ENCODE measurements around the gene BZW2.
A peak's percentile ranks its signal among the peaks of the same experiment; 100 is the strongest.

BZW2 gene
- long read RNA-seq, donor 1, transcript BZW2-207 (12 exons, 1,862 nt), result minor isoform, 5 of 176 reads
- long read RNA-seq, donor 1, transcript BZW2-201 (12 exons, 1,860 nt), result major isoform, 23 of 176 reads
- long read RNA-seq, donor 1, partial matches to known transcripts, result 131 of 176 reads
- long read RNA-seq, donor 1, other reads (novel, unspliced or antisense), result 13 of 176 reads
- long read RNA-seq, donor 2, transcript BZW2-201 (12 exons, 1,860 nt), result major isoform, 10 of 11 reads
- long read RNA-seq, donor 2, partial matches to known transcripts, result 0 of 11 reads
- long read RNA-seq, donor 2, other reads (novel, unspliced or antisense), result 0 of 11 reads
- long read RNA-seq, donor 3, transcript BZW2-201 (12 exons, 1,860 nt), result major isoform, 13 of 14 reads
- long read RNA-seq, donor 3, partial matches to known transcripts, result 0 of 14 reads
- long read RNA-seq, donor 3, other reads (novel, unspliced or antisense), result 0 of 14 reads
- long read RNA-seq, donor 4, transcript BZW2-201 (12 exons, 1,860 nt), result major isoform, 18 of 26 reads
- long read RNA-seq, donor 4, transcript BZW2-207 (12 exons, 1,862 nt), result minor isoform, 7 of 26 reads
- long read RNA-seq, donor 4, partial matches to known transcripts, result 0 of 26 reads
- long read RNA-seq, donor 4, other reads (novel, unspliced or antisense), result 0 of 26 reads
- long read RNA-seq, donor 5, transcript BZW2-201 (12 exons, 1,860 nt), result major isoform, 13 of 18 reads
- long read RNA-seq, donor 5, partial matches to known transcripts, result 0 of 18 reads
- long read RNA-seq, donor 5, other reads (novel, unspliced or antisense), result 0 of 18 reads
- long read RNA-seq, donor 6, transcript BZW2-201 (12 exons, 1,860 nt), result major isoform, 10 of 11 reads
- long read RNA-seq, donor 6, partial matches to known transcripts, result 0 of 11 reads
- long read RNA-seq, donor 6, other reads (novel, unspliced or antisense), result 0 of 11 reads
- long read RNA-seq, donor 7, transcript BZW2-201 (12 exons, 1,860 nt), result major isoform, 28 of 44 reads
- long read RNA-seq, donor 7, partial matches to known transcripts, result 13 of 44 reads
- long read RNA-seq, donor 7, other reads (novel, unspliced or antisense), result 0 of 44 reads
- long read RNA-seq, donor 8, transcript BZW2-201 (12 exons, 1,860 nt), result major isoform, 14 of 15 reads
- long read RNA-seq, donor 8, partial matches to known transcripts, result 0 of 15 reads
- long read RNA-seq, donor 8, other reads (novel, unspliced or antisense), result 0 of 15 reads

DNA sequence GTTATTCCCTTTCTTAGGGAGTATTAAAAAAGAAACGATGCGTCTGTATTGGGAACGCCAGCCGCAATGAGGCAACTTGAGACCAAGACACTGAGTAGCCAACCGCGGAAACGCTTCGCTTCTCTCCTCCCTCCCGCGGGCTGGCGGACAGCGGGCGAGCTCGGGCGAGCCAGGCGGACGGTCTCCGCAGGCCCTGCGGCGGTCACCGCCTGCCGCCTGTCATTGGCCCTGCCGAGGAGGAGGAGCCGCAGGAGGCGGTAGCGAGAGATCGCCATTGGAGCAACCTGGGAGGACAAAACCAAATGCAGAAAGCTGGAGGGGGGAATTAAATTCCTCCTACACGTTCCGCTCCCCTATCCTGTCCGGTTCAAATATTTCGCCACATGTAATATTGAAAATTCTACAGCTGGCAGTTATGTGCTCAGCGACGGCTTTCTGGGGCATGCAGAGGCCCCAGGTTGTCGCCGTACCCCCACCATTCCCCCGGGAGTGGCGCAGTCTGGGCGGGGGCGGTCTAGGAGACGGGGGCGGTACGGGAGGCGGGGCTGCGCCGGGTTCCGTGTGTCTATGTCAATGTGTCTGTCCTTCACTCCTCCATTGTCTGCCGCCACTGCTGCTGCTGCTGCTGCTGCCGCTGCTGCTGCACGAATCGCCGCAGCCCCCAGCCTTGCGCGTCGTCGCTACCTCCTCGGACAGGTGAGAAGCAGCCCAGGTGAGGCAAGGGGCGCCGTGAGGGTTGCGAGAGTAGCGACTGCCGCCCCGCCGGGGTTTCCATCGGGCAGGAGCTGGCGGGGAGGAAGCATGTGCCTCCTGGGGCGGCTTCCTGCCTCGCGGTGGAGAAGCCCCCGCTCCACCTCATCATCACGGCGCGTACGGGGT lies at the start of gene BZW2, which contains the start of gene ANKMY2:
Gene BZW2, plus strand, starts transcription at position 589 of the 879 bp plus-strand sequence. CDS start 19,263 bp downstream, outside the sequence.
Gene ANKMY2, minus strand, starts transcription at position 162 of the 879 bp plus-strand sequence. CDS start 181 bp downstream, outside the sequence.
- DNase-seq, result peak; percentile 99

- DNase-seq, result no peak
Measured at GRCh38 chr7:16598015-16598414, 48.0 kb upstream of the BZW2 start.

GRCh38 chr7:16599860-16600259 lies 46.1 kb upstream of the BZW2 start:
- DNase-seq, result no peak

GRCh38 chr7:16603633-16604032 lies 42.3 kb upstream of the BZW2 start:
- no peak for DNase-seq

DNA sequence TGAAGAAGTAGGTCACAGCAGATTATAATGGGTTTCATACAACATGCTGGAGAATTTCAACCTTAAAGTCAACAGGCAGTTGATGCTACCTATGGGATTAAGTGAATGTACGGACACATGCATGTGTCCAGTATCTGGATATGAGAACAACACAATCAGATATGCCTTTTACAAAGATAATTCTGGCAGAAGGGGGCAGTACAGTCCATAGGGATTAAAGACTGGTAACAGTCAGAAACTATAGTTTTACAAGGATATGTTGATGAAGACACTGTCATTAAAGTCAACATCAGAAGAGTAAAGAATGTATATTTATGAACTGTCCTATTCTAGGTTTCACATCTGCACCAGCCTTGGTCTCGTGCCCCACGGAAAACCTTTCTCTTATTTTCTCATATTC lies 41.9 kb upstream of the BZW2 start:
- no peak for DNase-seq

GRCh38 chr7:16606704-16607103 lies 39.3 kb upstream of the BZW2 start:
- DNase-seq, result no peak

DNA sequence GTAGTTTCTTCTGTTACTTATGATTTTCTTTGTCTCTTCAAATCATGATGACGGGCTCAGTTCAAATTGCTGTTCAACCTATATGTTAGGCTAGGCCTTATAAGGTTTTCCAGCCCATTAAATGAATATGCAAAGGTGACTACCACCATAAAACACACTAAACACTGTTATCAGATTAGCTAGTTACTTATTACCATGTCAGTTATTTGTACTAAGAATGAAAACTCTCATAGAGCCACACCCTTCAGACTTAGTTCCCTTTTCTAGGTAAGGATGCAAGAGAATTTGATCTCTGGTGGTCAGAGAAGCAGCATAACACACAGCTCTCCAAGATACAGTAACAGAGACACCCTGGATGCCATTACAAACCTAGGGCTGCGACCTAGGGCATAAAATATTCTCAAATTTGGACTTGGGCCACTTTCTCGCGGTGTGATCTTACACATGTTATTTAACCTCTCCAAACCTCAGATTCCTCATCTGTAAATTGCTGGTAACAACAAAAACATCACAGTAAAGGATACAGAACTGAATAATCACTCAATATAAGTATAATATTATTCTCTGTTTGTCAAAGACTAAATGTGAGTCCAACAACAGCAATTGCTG lies 36.0 kb upstream of the BZW2 start:
- no peak for DNase-seq

DNA sequence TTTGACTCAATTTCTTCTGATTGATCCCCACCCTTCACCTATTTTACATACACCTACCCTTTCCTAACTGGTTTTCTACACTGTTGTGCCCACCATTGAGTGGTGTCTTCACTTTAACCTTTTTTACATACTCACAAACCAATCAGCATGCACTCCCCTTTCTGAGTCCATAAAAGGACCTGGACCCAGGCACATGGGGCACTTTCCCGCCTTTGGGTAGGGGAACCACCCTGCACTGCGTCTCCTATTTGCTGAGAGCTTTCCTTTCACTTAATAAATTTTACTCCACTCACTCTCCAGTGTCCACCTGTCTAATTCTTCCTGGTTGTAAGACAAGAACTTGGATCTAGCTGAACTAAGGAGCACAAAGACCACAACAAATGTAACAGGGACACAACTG lies 34.3 kb upstream of the BZW2 start:
- DNase-seq, result no peak

- no peak for DNase-seq
Measured at GRCh38 chr7:16615228-16615627, 30.8 kb upstream of the BZW2 start.

DNA sequence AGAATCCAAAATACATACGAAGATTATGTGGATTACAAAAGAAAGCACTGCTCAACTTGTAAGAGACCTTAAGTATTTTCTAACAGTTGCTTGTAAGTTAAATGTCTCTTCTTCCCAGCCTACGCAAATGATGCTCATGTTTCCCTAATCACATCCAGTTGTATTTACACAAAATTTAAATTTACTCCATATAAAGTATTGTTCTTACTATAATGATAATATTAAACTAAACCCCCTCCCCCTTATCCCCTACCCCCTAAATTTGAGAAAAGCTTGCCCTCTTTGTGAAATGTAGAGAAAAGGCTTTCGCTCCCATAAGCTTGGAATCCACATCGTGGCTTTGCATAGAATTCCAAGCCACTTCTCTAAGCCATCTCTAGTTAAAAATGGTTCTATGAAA lies 29.9 kb upstream of the BZW2 start:
- no peak for DNase-seq

GRCh38 chr7:16616542-16616941 lies 29.4 kb upstream of the BZW2 start:
- no peak for DNase-seq

- DNase-seq, result no peak
Measured at GRCh38 chr7:16619979-16620408, 26.0 kb upstream of the BZW2 start.

- no peak for DNase-seq
Measured at GRCh38 chr7:16626388-16626787, 19.6 kb upstream of the BZW2 start.

DNA sequence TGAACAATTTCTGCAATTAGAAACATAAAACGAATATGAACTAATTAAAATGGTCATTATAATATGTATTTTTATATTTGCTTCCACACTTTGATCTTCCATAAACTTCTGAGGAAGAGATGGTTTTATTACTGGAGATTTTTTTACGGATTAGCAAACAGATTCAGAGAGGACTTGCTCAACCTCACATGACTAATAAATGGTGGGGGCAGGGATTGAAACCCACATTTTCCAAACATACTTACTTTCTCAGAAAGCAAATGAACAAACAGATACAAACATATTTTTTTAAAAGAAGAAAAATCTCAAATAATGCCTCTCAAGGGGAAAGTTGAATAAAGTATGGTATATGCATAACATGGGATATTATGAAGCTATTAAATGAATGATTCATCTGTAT lies 18.7 kb upstream of the BZW2 start:
- DNase-seq, result no peak

DNA sequence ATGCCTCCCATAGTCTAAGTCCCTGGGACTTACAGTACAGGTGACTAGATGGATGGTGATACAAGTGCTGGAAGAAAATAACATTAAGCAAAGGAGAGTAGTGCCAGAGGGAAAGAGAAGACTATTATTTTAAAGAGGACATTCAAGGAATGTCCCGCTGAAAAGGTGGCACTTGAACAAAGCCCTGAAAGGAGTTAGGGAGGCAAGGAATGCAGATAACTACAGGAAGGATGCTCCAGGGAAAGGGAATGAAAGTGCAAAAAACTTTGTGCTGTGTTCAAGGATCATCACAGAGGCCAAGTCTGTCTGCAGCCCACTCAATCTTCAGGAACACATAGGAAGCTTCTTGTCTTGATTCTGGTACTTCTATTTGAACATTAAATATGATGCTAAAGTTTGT lies 15.3 kb upstream of the BZW2 start:
- no peak for DNase-seq

DNA sequence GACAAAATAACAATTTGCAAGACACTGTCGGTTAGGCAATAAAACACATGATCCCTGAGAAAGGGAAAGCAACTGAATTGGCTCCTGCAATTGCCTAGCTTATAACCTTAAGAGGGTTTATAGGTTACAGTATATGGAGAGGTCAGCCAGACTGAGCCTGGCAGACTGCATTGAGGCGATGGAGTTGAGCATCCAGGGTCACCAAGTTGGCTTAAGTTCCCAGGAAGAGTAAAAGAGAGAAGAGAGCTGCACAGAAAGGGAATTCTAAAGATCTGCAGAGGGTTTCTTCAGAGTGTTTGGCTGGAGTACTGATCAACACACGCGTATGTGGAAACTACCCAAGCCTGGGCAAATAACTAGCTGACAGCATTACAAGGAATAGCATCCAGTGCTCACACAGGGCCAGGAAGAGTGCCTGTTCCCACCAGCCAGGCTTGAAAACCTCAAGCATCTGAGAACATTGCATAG lies 11.7 kb upstream of the BZW2 start:
- no peak for DNase-seq

- no peak for DNase-seq
Measured at GRCh38 chr7:16636555-16637101, 9.4 kb upstream of the BZW2 start.

GRCh38 chr7:16637379-16637778 lies 8.6 kb upstream of the BZW2 start:
- no peak for DNase-seq

DNA sequence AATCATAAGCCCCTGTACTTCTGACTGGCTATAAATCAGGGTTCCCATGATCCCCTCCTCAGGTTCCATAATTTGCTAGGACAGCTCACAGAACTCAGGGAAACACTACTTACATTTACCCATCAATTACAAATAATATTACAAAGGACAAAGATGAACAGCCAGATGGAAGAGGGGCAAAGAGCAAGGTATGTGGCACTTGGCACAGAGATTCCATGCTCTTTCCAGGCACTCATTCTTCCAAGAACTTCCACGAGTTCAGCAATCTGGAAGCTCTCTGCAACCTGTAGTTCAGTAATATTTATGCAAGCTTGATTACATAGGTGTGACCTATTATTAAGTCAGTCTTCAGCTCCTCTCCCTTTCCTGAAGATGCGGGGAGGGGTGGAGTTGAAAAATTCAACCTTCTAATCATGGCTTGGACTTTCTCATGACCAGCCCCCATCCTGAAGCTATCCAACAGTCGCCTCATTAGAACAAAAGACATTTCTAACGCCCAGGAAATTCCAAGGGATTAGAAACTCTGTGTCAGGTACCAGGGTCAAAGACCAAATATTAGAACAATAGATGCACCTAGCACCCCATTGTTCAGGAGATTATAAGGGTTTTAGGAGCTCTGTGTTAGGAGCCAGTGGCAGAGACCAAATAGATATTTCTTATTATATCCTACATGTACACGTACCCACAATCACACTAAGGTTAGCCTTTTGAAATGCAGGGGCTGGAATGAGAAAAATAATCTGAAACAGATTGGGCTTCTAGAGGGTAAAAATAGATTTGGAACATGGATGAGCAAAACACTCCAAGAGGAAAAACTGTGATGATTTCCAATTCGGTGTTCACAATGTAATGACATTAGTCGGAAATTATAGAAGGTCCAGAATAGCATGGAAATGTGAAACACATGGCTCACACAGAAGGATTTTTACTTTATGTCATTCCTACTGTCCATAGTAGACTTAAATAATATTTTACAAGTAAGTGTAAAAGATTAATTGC lies 7.4 kb upstream of the BZW2 start:
- no peak for DNase-seq
